HG02852 (cell line): ENCODE results near the gene ECHS1.
"Not testable (repeated sequence)": the region's sequence is repeated elsewhere in the genome, so short reads cannot be mapped to it uniquely, and the experiment has no call there.

Source experiments
- ATAC-seq: cut with Tn5 transposase; IDR thresholded peaks from one replicate; pipeline ENCODE4 v1.9.1; 2021; ENCODE audit warnings: mild to moderate bottlenecking, moderate library complexity; ENCODE audit not compliant: unreplicated experiment

Gene ECHS1

DNA sequence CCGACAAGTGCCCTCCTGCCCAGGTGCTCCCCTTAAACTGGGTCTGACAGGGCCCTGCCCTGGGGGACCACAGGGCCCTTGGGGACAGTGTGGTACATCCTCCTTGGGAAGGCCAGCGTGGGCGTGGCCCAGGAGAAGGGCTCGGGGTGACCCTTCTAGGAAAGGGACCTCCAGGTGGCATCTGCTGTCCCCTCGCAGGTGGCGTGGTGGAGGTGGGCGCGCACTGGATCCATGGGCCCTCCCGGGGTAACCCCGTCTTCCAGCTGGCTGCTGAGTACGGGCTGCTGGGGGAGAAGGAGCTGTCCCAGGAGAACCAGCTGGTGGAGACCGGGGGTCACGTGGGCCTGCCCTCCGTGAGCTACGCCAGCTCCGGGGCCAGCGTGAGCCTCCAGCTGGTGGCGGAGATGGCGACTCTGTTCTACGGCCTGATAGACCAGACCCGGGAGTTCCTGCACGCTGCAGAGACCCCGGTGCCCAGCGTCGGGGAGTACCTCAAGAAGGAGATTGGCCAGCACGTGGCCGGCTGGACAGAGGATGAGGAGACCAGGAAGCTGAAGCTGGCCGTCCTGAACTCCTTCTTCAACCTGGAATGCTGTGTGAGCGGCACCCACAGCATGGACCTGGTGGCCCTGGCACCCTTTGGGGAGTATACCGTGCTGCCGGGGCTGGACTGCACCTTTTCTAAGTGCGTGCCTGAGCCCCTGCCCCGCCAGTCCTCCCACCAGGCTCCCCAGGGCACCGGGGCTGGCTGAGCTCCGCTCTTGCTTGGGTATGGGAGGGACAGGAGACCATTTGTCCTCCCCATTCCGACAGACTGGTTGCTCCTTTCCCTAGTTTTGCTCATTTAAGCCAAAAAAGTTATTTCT is 6.9 kb upstream of the ECHS1 start:
- no peak for ATAC-seq

- peak; percentile 58 for ATAC-seq
Observed at GRCh38 chr10:133379152-133379800, 6.1 kb upstream of the ECHS1 start, which contains the start of gene PAOX. TSS of gene PAOX (plus strand) at chr10:133379262. CDS start at chr10:133379317, 55 bp downstream.

DNA sequence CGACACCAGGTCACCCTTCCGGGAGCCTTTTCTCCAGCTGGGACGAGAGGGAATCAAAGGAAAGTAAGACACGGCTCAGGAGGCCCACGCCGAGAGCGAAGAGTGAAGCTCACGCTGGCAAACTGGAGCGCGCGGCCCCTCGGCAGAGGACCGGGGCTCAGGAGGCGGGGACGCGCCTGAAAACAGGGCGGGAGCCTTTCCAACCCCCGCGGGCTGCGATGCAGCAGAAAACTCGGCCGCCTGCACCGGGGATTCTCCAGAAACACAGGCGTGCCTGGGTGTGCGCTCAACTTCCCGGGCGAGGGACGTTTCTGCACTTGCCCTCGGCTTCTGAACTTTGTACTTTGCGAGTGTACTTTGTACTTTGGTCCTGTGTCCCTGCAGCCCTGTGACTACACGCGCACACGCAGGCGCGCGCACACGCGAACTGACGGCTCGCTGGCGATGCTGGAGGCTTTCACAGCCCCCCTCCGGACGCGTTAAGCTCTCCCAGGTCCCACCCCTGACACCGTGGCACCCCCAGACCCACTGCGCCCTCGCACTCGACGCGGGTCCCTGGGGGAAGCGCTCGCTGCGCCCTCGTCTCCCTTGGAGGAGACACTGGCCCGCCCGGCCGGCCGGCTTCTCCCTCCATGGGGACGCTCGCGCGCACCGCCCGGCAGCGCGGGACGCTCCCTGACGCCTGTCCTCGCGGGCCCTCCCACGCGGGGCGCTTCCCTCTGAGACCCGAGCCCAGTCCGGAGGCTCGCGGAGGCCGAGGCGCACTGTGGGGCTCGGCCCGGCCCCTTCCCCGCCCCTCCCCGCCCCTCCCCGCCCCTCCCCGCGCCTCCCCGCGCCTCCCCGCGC is 5.3 kb upstream of the ECHS1 start:
- peak; percentile 31 for ATAC-seq

- no peak for ATAC-seq
Observed at GRCh38 chr10:133377818-133378250, 4.7 kb upstream of the ECHS1 start.

DNA sequence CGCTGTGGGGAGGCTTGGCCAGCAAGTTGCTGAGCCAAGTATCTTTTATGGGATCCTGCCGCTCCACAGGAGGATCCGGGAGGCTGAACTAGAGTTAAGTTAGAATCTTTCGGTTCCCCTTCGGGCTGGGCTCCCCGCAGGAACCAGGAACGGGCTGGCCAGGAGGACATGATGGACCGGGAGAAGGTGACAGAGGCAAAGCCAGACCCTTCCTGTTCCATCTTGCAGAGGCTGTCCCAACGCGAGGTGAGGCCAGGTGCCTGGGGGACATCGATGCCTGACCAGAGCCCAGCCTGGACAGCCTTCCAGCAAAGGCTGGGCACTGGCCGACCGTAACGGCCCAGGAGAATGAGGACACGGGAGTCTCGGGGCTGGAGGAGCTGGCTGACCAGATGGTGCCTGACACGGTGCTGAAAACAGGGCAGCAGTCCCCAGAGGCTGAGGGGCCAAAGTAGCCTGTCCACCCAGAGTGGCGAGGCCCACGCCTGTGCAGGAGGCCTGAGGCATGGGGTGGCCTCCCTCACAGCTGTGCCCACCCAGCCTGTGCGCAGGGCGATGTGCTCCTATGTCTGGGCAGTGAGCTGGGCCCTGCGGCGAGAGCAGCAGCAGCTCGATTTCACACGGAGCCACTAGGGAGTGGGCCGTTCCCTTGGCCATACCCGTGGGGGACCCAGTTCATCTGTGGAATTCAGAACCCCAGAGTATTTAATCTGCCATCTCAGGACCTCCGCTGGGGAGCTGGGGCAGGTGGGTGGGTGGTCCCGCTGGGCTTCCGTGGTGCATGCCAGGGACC is 4.1 kb upstream of the ECHS1 start:
- ATAC-seq: no peak

DNA sequence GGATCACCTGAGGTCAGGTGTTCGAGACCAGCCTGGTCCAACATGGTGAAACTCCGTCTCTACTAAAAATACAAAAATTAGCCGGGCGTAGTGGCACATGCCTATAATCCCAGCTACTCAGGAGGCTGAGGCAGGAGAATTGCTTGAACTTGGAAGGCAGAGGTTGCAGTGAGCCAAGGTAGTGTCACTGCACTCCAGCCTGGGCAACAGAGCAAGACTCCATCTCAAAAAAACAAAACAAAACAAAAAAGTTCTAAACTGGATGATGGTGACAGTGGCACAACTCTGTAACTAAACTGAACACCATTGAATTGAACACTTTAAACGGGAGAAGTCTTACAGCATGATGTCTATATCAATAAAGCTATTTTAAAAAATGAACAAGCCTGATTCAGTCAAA is 3.0 kb upstream of the ECHS1 start:
- not testable (repeated sequence) for ATAC-seq

GRCh38 chr10:133375357-133376115 is 2.4 kb upstream of the ECHS1 start:
- ATAC-seq: no peak

- ATAC-seq: no peak
Observed at GRCh38 chr10:133372507-133372906, 647 bp downstream of the ECHS1 start.

GRCh38 chr10:133370030-133370786 is 2.9 kb downstream of the ECHS1 start:
- ATAC-seq: no peak

DNA sequence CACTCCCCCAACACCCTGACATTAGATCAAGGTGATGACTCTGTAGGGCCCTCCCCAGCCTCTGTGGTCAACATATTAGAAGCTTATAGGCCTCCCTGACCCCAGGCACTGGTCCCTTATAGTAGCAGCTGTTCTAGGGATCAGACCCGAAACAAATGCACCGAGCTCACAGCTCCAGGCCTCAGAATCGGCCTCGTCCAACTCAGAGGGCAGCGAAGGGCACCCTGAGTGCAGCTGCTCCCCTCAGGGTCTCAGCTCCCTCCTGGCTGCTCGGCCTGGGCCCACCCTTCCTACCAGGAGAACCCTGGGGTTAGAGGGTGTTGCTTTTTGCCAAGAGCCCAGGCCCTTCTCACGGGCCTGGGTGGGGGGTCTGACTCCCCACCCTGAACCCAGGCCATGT is 5.0 kb downstream of the ECHS1 start:
- ATAC-seq: no peak

DNA sequence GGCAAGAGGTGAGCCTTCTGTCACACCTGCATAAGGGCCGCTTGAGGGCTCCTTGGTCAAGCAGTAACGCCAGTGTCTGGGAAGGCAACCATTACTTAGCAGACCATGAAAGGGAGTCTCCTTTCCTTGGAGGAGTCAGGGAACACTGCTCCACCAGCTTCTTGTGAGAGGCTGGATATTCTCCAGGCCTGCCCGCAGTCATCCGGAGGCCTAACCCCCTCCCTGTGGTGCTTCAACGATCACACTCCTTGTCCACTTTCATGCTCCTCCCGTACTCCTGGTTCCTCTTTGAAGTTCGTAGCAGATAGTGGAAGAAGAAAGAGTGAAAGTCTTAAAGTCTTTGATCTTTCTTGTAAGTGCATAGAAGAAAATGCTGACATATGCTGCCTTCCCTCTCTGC is 5.7 kb downstream of the ECHS1 start:
- not testable (repeated sequence) for ATAC-seq

GRCh38 chr10:133366751-133367150 is 6.4 kb downstream of the ECHS1 start:
- ATAC-seq: no peak

- no peak for ATAC-seq
Observed at GRCh38 chr10:133366130-133366478, 7.0 kb downstream of the ECHS1 start.

DNA sequence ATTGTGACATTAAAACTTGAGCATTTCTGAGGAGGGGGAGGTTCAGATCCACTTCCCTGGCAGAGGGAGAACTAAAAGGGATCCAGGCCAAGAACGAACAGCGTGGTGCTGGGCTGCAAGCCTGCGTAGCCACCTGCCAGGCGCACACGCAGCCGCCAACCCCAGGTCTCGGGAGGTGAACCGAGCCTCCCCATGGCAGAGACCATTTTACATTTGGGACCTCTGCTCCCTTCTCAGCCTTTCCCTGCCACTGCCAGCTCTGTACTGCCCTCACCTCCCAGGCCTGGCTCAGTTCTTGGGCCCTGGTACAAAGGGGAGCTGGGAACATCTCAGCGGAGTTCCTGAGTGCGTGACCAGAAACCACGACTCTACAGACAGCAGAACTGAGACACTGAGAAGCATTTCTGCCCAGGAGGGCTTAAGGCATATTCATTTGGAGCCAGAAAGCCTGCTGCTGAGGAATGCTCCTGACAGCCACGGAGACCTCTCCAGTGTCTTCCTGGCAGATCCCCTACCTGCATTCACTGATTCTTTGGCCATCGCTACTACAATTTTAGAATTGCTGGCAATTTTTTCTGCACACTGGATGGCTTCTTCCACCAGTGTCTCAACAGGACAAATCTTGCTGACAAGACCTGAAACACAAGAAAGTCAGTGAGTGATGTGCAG is 7.6 kb downstream of the ECHS1 start:
- no peak for ATAC-seq

- ATAC-seq: no peak
Observed at GRCh38 chr10:133364645-133365431, 8.3 kb downstream of the ECHS1 start.

DNA sequence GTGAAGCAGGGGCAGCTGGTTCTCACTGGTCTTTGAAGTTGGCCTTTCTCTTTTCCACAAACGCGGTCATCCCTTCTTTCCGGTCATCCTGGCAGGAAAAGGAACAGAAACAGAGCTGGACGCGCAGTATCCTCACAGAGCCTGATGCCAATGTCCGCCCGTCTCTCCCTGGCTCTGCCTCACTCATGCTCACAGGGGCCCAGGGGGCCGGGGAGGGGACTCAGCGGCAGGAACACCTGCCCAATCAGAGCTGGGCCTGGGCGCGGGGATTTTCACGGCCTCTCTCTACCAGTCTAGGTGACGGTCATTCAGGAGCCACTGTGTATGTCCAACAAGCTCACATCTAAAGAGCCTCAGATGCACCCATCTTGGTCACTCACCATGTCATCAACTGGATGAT is 10.3 kb downstream of the ECHS1 start:
- no peak for ATAC-seq

GRCh38 chr10:133361773-133362441 is 11.2 kb downstream of the ECHS1 start:
- ATAC-seq: peak; percentile 28
